OCI-LY3 (cell line): ENCODE data around the gene ZSCAN10.
"Not testable (repeated sequence)": the region's sequence is repeated elsewhere in the genome, so short reads cannot be mapped to it uniquely, and the experiment has no call there.

Experiments
- CTCF ChIP-seq: fragments of 200-600, 300-600 bp; sonication (generic); IDR thresholded peaks from 2 replicates; pipeline ENCODE4 v1.5.1; 2014; ENCODE audit warnings: antibody characterized with exemption, low read length, low read depth
- EZH2phosphoT487 ChIP-seq: fragments of 200-600 bp; shearing (Covaris generic); IDR thresholded peaks from 2 replicates; pipeline ENCODE4 v1.6.1; 2018; ENCODE audit warnings: antibody characterized with exemption, mixed run types, low read depth

GRCh38 chr16:3053330-3053710 is 45.8 kb downstream of the ZSCAN10 start:
- not testable (repeated sequence) for TF ChIP-seq CTCF, EZH2phosphoT487
